A673 (cell line): ENCODE data around the gene CTSA. TPM values are rescaled to one million over a fixed set of nuclear protein-coding genes. Genes with fewer than 3 reads are reported as not detected.

Experiments used
- BruUV-seq: library from RNA; stranded (reverse); fragments of 400-500 nt; replicated peaks from 2 replicates; lab custom pipeline; 2021; lab: Mats Ljungman, UMichigan
- CTCF ChIA-PET: fragments of 300-600 bp; sonication (Branson Sonifier 250); formaldehyde crosslinking; loops from one replicate; lab custom pipeline; 2022; ENCODE audit warnings: antibody characterized with exemption; lab: Charles Lee
- POLR2A ChIA-PET: fragments of 300-600 bp; sonication (Branson Sonifier 250); formaldehyde crosslinking; loops from one replicate; lab custom pipeline; 2022; ENCODE audit warnings: antibody characterized with exemption; ENCODE audit not compliant: low non-redundant PET; lab: Charles Lee
- DNase-seq: peaks from one replicate; pipeline ENCODE4 v3.0.0-alpha.2; 2015; ENCODE audit warnings: low spot score
- H3K27ac ChIP-seq: fragments of 200-600 bp; sonication (generic); 2 replicates; pipeline ENCODE4 v1.5.1; 2016; ENCODE audit warnings: mixed run types, low read depth, mild to moderate bottlenecking, mixed read lengths, antibody characterized with exemption, low read length; ENCODE audit not compliant: poor library complexity, severe bottlenecking
- H3K27me3 ChIP-seq: fragments of 200-600 bp; sonication (generic); replicated peaks from 2 replicates; pipeline ENCODE4 v1.6.1; 2017; ENCODE audit warnings: mixed run types, low read depth, mild to moderate bottlenecking, mixed read lengths, antibody characterized with exemption, low read length; ENCODE audit not compliant: insufficient read depth, poor library complexity
- H3K36me3 ChIP-seq: fragments of 200-600 bp; sonication (generic); 2 replicates; pipeline ENCODE4 v1.6.1; 2016; ENCODE audit warnings: mixed run types, mild to moderate bottlenecking, mixed read lengths, antibody characterized with exemption, low read length; ENCODE audit not compliant: insufficient read depth, poor library complexity, severe bottlenecking
- H3K4me1 ChIP-seq: fragments of 200-600 bp; sonication (generic); 2 replicates; pipeline ENCODE4 v1.6.1; 2017; ENCODE audit warnings: mixed run types, mild to moderate bottlenecking, mixed read lengths, antibody characterized with exemption, low read length; ENCODE audit not compliant: insufficient read depth, poor library complexity, severe bottlenecking
- H3K4me3 ChIP-seq: fragments of 200-600 bp; sonication (generic); 2 replicates; pipeline ENCODE4 v1.5.1; 2016; ENCODE audit warnings: low read depth, mixed run types, mild to moderate bottlenecking, mixed read lengths, low read length; ENCODE audit not compliant: poor library complexity, severe bottlenecking
- H3K9me3 ChIP-seq: fragments of 200-600 bp; sonication (generic); 2 replicates; pipeline ENCODE4 v1.6.1; 2016; ENCODE audit warnings: mixed run types, low read depth, mild to moderate bottlenecking, mixed read lengths, antibody characterized with exemption, low read length; ENCODE audit not compliant: poor library complexity, severe bottlenecking
- CTCF ChIP-seq: fragments of 300-800, 200-600 bp; sonication (generic); conservative IDR thresholded peaks from 2 replicates; pipeline ENCODE4 v1.5.1; 2017; ENCODE audit warnings: low read depth, mild to moderate bottlenecking, antibody characterized with exemption, low read length, moderate library complexity, mixed read lengths
- EZH2 ChIP-seq: fragments of 200-600 bp; sonication (generic); IDR thresholded peaks from 2 replicates; pipeline ENCODE4 v1.6.1; 2017; ENCODE audit warnings: borderline replicate concordance, low read depth, mild to moderate bottlenecking, mixed read lengths, antibody characterized with exemption, low read length; ENCODE audit not compliant: poor library complexity, severe bottlenecking
- intact Hi-C: fragments of 100-400 bp; cut with micrococcal nuclease; formaldehyde crosslinking; loops from one replicate; pipeline ENCODE4 v1.10.0; 2022; ENCODE audit not compliant: unreplicated experiment
- total RNA-seq: library from RNA; stranded (reverse); gene quantifications from 2 replicates; pipeline ENCODE4 v1.2.3, GENCODE V29; 2021

CTSA gene
- total RNA-seq, 1 experiment from 2014 or later: 83.5 TPM

- intact Hi-C loops: no loop called here
- CTCF ChIA-PET: no interaction called here
- Histone ChIP-seq H3K27me3 (no peaks in the 10 kb centered on the region), H3K27ac (peak overlapping the region; percentile 79), H3K4me1 (peaks cover 36% of the 10 kb centered on the region), H3K9me3 (no peaks in the 10 kb centered on the region), H3K36me3 (peaks cover 41% of the 10 kb centered on the region), H3K4me3 (no peak overlapping the region)
- TF ChIP-seq CTCF: no peak
- no peak for TF ChIP-seq EZH2
- POLR2A ChIA-PET: no interaction called here
- DNase-seq: no peak
- BruUV-seq: no TSS peak
These were observed 46.6 kb downstream of the CTSA start for GRCh38 chr20:45937765-45938164.

- POLR2A ChIA-PET: interaction anchor here (0.8 kb wide), 1 partner anchor 32 kb away, joined by 3 read pairs; no protein-coding TSS in a partner anchor
- H3K27ac ChIP-seq: peak overlapping the region; percentile 83
- TF ChIP-seq CTCF (no peak), EZH2 (no peak)
- H3K36me3 ChIP-seq: peaks cover 52% of the 10 kb centered on the region
- H3K4me3 ChIP-seq: peak overlapping the region; percentile 36
- no peaks in the 10 kb centered on the region for H3K27me3 ChIP-seq
- H3K9me3 ChIP-seq: no peaks in the 10 kb centered on the region
- intact Hi-C loops: no loop called here
- no TSS peak for BruUV-seq
- CTCF ChIA-PET: no interaction called here
- peak; percentile 98 for DNase-seq
- H3K4me1 ChIP-seq: peaks cover 28% of the 10 kb centered on the region
These were observed 47.7 kb downstream of the CTSA start for GRCh38 chr20:45938727-45939438.

- no TSS peak for BruUV-seq
- Histone ChIP-seq H3K27me3 (no peaks in the 10 kb centered on the region), H3K4me3 (no peak overlapping the region), H3K9me3 (no peaks in the 10 kb centered on the region), H3K36me3 (peaks cover 63% of the 10 kb centered on the region), H3K4me1 (peaks cover 28% of the 10 kb centered on the region), H3K27ac (peak overlapping the region; percentile 34)
- POLR2A ChIA-PET: no interaction called here
- intact Hi-C loops: no loop called here
- CTCF ChIA-PET: no interaction called here
- no peak for DNase-seq
- TF ChIP-seq CTCF (no peak), EZH2 (no peak)
These were observed 48.9 kb downstream of the CTSA start for GRCh38 chr20:45940053-45940452.
